IPS-15b (cell line): ENCODE results near the gene LPAR1.
"Not testable (repeated sequence)": the region's sequence is repeated elsewhere in the genome, so short reads cannot be mapped to it uniquely, and the experiment has no call there.

ENCODE experiments used
- H3K27me3 ChIP-seq: one replicate; pipeline ENCODE4 v1.6.1; 2013; ENCODE audit warnings: low read length; ENCODE audit not compliant: control insufficient read depth, insufficient read depth
- H3K36me3 ChIP-seq: one replicate; pipeline ENCODE4 v1.6.1; 2013; ENCODE audit warnings: low read length; ENCODE audit not compliant: control insufficient read depth, insufficient read depth
- H3K4me1 ChIP-seq: one replicate; pipeline ENCODE4 v1.6.1; 2013; ENCODE audit warnings: mild to moderate bottlenecking, low read length; ENCODE audit not compliant: control insufficient read depth, insufficient read depth
- H3K4me3 ChIP-seq: one replicate; pipeline ENCODE4 v1.5.1; 2013; ENCODE audit warnings: low read depth, low read length
- H3K9ac ChIP-seq: one replicate; pipeline ENCODE4 v1.6.1; 2013; ENCODE audit warnings: low read depth, mild to moderate bottlenecking, low read length
- H3K9me3 ChIP-seq: one replicate; pipeline ENCODE4 v1.6.1; 2013; ENCODE audit warnings: mild to moderate bottlenecking, low read length; ENCODE audit not compliant: control insufficient read depth, insufficient read depth

Gene LPAR1

DNA sequence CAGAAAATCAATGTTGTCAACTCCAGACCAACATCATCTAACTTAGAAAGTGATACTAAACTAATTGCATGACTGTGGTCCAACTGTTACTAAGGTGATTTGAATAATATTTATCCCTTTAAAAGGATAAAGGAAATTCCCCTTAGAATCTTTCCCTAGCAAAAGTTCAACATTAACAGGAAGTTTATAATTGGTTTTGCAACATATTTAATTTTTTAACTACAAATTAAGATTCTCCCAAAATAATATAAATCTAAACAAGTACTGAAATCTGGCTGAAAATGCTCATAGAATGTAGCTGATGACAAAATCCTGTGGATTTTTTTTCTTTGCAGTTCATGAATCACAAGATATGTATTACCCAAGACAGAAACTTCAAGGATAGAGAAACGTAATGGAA is 151.4 kb downstream of the LPAR1 start:
- H3K4me3 ChIP-seq: no peak overlapping the region

DNA sequence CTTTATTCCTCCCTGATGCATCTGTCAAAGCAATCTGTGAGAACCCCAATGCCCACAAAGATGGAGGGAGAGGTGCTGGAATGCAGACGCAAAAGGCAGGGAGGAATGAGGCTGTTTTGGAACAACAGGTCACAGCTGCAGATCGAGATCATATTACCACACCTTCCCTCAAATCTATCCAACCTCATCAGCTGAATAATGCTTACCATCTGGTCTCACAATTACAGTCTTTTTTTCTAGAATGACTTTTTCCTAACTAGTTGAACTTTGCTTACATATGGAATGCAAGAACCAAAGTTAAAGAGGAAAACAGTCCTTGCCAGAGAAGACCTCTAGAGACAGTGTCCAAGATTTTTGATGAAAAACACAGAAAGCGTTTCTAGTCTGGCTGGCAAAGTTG is 158.1 kb downstream of the LPAR1 start:
- Histone ChIP-seq H3K36me3 (no peaks in the 10 kb centered on the region), H3K9ac (no peak overlapping the region), H3K4me1 (peaks cover 5% of the 10 kb centered on the region), H3K4me3 (no peak overlapping the region), H3K9me3 (no peaks in the 10 kb centered on the region), H3K27me3 (no peaks in the 10 kb centered on the region)

More for the DNA sequence above, 151.4 kb downstream of the LPAR1 start:
- H3K9me3 ChIP-seq: no peaks in the 10 kb centered on the region
- H3K4me1 ChIP-seq: peaks cover 3% of the 10 kb centered on the region
- no peaks in the 10 kb centered on the region for H3K27me3 ChIP-seq
- H3K9ac ChIP-seq: no peak overlapping the region
- H3K36me3 ChIP-seq: no peaks in the 10 kb centered on the region

DNA sequence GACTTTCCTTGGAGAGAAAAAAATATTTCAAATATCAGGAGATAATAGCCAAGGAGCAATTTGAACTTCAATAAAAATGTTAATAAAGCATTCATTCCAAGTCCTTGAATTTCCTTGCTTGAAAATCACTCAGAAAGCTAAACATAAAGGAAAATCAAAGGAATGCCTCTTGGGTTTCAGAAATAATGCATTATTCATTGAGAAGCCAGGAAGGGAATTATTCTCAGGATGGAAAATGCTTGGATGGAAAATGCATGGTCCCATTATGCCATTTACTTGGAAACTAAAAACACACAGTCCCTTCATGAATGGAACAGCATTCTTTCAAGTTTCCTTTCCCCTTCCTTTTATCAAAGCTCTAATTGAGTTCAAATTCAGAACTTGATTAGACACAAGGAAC is 160.9 kb downstream of the LPAR1 start:
- Histone ChIP-seq H3K27me3 (no peaks in the 10 kb centered on the region), H3K4me3 (no peak overlapping the region), H3K4me1 (peaks cover 4% of the 10 kb centered on the region), H3K36me3 (no peaks in the 10 kb centered on the region), H3K9me3 (no peaks in the 10 kb centered on the region), H3K9ac (no peak overlapping the region)

DNA sequence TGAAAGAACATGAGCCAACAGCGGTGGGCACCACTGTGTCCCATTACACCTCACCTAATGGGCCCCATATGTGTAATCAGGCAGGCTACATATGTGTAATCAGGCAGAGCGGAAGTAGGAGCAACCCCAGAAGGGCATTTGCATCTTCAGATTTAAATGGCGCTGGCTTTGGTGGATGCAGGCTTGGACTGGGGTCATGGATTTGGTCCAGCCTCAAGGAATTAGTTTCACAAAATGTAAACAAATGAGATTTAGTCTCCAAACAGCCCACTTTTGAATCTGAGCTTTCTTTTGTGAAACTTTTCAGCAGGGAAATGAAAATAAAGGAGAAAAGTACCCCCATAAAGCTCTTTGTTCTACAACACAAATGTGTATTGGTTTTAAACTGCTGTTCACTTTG is 161.3 kb downstream of the LPAR1 start:
- Histone ChIP-seq H3K4me3 (no peak overlapping the region), H3K9ac (no peak overlapping the region), H3K36me3 (no peaks in the 10 kb centered on the region), H3K9me3 (no peaks in the 10 kb centered on the region), H3K27me3 (no peaks in the 10 kb centered on the region), H3K4me1 (peaks cover 4% of the 10 kb centered on the region)

DNA sequence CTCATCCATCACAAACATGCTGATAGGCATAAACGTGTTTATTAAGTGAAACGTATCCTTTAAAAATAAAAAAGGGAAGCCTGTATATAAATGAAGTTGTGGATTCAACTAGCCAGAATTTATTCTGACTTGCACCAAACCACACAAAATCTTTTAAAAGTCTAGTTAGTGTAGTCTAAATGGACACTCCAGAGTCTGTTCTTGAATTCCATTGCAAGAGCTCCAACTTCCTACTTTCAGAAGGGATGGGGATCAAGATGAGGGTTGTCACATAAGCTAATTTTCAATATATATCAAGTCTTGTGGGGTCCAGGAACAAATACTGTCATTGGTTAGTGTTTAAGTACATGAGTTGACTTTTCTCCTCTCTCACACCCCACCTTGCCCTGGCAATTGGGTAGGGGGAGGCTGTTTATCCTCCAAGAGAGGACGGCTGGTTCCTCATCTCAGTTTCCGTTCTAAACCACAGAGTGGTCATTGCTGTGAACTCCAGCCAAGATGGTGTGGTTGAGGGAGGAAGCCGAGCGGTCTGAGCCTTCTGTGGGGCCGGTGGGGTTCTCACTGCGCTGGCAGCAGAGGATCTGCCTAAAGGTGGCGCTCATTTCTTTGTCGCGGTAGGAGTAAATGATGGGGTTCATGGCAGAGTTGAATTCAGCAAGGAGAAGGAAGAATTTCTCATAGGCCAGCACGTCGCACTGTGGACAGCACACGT is 163.2 kb downstream of the LPAR1 start:
- H3K36me3 ChIP-seq: no peaks in the 10 kb centered on the region
- no peak overlapping the region for H3K9ac ChIP-seq
- H3K9me3 ChIP-seq: no peaks in the 10 kb centered on the region
- peaks cover 2% of the 10 kb centered on the region for H3K4me1 ChIP-seq
- no peaks in the 10 kb centered on the region for H3K27me3 ChIP-seq
- no peak overlapping the region for H3K4me3 ChIP-seq

DNA sequence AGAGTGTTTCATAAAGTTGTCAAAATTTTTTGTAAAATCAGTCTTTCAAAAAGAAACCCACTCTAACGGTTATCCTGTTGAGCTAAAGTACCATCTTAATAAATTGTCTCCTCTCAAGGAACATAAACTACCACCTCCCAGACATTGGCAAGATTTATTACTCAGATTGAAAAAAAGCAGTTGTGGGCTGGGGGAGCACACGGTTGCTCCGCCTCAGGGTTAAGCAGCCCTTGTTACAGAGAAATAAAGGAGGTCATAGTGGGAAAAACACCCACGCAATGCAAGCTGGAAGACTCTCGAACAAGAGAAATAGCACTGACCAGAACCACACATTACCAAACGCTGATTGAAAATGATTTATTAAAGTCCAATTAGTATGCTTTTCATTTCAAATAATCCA is 165.3 kb downstream of the LPAR1 start:
- no peaks in the 10 kb centered on the region for H3K27me3 ChIP-seq
- no peak overlapping the region for H3K4me3 ChIP-seq
- no peak overlapping the region for H3K9ac ChIP-seq
- H3K9me3 ChIP-seq: no peaks in the 10 kb centered on the region
- H3K4me1 ChIP-seq: no peaks in the 10 kb centered on the region
- H3K36me3 ChIP-seq: no peaks in the 10 kb centered on the region

DNA sequence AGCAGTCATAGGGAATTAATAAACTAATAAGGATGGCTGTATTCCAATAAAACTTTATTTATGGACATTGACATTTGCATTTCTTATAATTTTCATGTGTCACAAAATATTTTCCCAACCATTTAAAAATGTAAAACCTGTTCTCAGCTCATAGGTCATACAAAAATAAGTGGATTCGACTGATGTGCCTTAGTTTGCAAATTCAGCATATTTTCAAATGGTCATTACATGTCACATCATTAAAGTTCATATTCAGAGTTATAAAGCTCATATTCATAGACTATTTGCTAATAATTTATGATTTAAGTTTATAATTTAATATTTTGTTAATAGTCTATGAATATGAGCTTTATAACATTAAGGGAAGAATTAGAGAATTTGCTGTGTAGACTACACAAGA is 166.5 kb downstream of the LPAR1 start:
- Histone ChIP-seq H3K4me3 (no peak overlapping the region), H3K27me3 (no peaks in the 10 kb centered on the region), H3K4me1 (no peaks in the 10 kb centered on the region), H3K9me3 (no peaks in the 10 kb centered on the region), H3K36me3 (no peaks in the 10 kb centered on the region), H3K9ac (no peak overlapping the region)

DNA sequence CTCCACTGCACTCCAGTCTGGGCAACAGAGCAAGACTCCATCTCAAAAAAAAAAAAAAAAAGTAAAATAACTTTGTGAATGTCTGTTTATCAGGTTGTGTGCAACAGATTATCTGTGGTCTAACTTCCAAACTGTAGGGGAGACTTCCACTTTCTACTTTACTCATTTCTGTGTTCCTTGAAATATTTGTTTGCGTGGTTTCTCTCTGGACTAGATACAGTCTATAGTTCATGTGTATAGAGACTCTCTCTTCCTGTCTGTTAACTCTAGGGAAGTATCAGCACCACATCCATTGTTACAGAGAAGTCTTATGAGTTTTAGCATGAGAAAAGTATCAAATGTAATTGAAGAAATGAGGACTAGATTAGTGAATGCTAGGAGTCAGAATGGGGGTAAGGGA is 168.3 kb downstream of the LPAR1 start:
- Histone ChIP-seq H3K36me3 (no peaks in the 10 kb centered on the region), H3K4me1 (no peaks in the 10 kb centered on the region), H3K4me3 (no peak overlapping the region), H3K9me3 (no peaks in the 10 kb centered on the region), H3K9ac (no peak overlapping the region), H3K27me3 (no peaks in the 10 kb centered on the region)

DNA sequence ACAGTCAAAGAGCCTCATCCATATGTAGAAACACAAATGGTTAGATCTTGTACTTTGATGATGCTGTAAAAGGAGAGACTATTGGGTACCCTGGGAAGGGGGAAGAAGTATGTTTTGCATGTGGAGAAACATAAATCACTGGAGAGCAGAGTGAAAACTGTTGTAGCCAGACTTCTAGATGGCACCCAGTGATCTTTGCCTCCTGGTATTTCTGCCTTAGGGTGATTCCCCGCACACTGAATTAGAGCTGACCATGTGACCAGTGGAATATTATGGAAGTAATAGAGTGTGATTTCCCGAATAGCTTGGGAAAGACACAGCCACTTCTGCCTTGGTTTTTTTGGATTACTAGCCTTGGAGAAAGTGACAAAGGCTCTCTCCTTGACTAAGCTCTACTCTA is 174.3 kb downstream of the LPAR1 start:
- no peak overlapping the region for H3K9ac ChIP-seq
- no peak overlapping the region for H3K4me3 ChIP-seq
- no peaks in the 10 kb centered on the region for H3K4me1 ChIP-seq
- peaks cover 7% of the 10 kb centered on the region for H3K9me3 ChIP-seq
- H3K36me3 ChIP-seq: no peaks in the 10 kb centered on the region
- H3K27me3 ChIP-seq: no peaks in the 10 kb centered on the region

DNA sequence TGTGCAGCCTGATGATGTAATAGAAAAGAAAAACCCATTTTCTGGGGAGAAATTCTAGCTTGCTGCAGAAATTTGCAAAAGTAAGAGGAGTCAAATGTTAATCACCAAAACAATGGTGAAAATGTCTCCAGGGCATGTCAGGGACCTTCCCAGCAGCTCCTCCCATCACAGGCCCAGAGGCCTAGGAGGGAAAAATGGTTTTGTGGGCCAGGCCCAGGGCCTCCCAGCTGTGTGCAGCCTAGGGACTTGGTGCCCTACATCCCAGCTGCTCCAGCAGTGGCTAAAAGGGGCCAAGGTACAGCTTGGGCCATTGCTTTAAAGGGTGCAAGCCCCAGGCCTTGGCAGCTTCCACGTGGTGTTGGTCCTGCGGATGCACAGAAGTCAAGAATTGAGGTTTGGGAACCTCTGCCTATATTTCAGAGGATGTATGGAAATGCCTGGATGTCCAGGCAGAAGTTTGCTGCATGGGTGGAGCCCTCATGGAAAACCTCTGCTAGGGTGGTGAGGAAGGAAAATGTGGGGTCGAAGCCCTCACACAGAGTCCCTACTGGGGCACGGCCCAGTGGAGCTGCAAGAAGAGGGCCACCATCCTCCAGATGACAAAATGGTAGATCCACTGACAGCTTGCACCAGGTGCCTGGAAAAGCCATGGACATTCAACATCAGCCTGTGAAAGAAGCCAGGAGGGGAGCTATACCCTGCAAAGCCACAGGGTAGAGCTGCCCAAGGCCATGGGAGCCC is 176.7 kb downstream of the LPAR1 start:
- not testable (repeated sequence) for H3K9me3 ChIP-seq

DNA sequence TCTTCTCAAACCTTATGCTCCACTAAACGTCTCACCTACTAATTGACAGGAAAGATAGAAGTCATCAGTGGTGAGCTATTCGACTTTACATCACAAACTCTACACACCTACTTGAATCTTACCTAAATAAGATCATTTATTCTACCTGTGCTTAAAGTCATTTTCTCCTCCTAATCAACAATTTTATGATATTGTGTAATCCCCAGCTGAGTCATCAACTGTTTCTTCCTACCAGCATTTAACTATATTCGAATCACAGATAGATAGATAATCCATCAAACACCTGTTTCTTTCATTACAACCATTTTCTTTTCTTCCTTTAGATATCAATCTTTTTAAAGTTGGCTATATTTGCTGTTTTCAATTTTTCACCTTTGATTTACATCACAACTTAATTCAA is 181.5 kb downstream of the LPAR1 start:
- H3K27me3 ChIP-seq: no peaks in the 10 kb centered on the region
- no peaks in the 10 kb centered on the region for H3K4me1 ChIP-seq
- H3K36me3 ChIP-seq: no peaks in the 10 kb centered on the region
- H3K9ac ChIP-seq: no peak overlapping the region
- peaks cover 1% of the 10 kb centered on the region for H3K9me3 ChIP-seq
- H3K4me3 ChIP-seq: no peak overlapping the region

More for the DNA sequence above, 176.7 kb downstream of the LPAR1 start:
- H3K4me3 ChIP-seq, H3K4me1 ChIP-seq, H3K9ac ChIP-seq, H3K27me3 ChIP-seq, H3K36me3 ChIP-seq: not testable (repeated sequence)

DNA sequence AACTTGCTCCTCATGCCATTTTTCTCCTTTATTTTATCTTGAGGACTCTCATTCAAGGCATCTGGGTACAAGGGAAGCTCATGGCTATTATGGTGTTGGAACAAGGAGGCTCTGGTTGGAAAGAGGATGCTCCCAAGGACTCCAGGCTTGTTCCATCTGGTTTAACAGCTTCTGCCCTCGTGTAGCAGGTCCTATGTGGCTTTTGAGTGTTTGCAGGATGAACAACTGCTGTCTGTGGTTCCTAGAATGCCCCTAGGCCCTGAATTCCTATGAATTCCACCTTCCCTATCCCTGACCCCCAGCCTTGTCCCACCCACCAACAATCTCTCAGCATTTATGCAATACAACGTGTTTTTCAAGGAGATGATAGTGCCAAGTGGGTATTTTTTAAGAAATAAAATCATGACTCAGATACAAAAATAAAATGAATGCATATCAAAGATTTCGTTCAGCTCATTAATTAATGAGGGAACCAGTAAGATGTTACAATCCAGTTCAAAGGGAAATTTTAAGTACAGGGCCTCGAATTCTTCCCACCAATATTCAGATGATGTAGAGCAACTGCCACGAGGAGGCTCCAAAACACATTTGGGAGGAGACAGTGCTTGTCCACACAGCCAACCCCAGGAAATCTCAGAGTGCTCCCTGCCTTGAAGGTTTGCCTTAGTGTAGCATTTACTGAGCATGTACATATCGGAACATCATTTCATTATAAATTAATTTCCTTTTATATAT is 187.7 kb downstream of the LPAR1 start:
- Histone ChIP-seq H3K27me3 (no peaks in the 10 kb centered on the region), H3K9me3 (no peaks in the 10 kb centered on the region), H3K36me3 (no peaks in the 10 kb centered on the region), H3K4me1 (no peaks in the 10 kb centered on the region), H3K9ac (no peak overlapping the region), H3K4me3 (no peak overlapping the region)
